Activated T-cell treated with anti-CD3 and anti-CD28 coated beads for 24 hours (primary cell): ENCODE measurements around the gene SIRT5.

ENCODE experiments used
- DNase-seq: peaks from one replicate; pipeline ENCODE4 v3.0.0-alpha.2; 2020; ENCODE audit warnings: low read depth

The SIRT5 gene

DNA sequence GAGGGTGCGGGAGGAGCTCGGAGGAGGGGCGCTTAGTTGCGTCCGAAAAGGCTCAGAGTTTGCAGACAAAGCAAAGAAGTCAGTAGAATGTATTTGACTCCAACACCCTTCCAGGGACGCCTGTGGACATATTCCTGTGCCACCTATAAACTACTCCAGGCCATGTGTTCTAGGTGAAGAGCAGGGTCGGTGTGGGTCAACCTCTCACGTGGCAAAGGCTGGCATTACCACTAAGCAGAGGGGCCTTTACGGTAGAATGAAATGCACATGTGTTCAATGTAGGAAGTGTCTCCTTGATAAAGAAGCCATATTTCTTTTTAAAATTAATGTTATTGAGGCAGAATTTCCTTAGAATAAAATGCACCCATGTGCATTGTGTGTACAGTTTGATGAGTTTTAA, 15.4 kb downstream of the SIRT5 start:
- DNase-seq, result no peak

GRCh38 chr6:13590574-13591153, 16.3 kb downstream of the SIRT5 start:
- no peak for DNase-seq

DNA sequence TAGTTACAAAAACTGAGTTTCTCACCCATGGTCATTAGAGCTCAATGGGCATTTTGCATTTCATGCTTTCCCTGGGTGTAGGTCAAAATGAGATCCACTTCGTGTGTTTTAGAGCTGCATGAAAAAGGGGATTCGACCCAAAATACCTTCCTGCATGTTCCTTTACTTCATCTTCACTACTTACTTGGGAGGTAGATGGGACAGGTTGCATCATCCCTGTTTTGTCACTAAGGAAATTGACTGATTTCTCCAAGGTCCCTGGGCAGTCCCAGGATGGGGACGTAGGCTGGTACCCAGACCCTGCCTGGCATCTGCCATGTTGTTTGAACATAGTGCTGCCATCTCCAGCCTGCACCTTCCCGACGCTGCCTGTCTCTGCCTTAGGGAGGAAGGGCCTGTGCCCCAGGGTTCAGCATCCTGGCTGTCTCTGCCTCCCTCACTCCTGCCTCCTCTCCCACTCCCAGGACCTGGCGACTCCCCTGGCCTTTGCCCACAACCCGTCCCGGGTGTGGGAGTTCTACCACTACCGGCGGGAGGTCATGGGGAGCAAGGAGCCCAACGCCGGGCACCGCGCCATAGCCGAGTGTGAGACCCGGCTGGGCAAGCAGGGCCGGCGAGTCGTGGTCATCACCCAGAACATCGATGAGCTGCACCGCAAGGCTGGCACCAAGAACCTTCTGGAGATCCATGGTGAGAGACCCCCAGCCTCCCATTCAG, 17.0 kb downstream of the SIRT5 start:
- DNase-seq, result no peak

DNA sequence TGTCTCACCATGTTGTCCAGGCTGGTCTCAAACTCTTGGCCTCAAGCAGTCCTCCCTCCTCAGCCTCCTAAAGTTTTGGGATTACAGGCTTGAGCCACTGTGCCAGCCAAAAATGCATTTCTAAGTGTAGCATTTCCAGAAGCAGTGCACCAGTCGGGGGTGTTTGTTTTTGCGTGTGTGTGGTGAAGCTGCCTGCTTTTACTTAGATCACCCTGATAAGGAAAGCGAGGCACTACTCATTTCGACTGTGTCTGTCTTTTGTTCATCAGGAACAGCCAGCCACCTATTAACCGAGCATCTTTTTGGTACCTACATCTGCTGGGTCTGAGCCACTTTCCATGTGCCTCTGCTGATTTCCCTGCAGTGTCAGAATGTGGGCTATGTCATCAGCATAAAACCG, 18.7 kb downstream of the SIRT5 start:
- no peak for DNase-seq

DNA sequence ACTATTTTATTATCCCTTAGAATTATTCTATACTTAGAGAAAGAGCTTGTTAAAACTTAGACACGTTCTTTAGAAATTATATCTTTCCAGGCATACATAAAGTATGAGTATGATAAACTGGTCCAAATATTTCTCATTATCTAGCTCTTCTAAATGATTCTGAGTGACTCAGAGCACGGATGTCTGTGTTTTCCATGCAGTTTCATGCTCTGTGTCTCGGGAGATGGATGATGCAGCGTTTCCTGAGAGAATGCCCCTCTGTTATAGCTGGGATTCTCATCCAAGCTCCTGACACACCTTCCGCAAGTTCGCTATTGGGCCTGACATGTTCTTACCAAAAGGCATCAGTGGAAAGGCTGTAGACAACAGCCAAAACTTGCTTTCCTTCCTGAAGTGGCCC, 19.3 kb downstream of the SIRT5 start:
- no peak for DNase-seq

GRCh38 chr6:13597073-13597472, 22.7 kb downstream of the SIRT5 start:
- DNase-seq, result no peak

DNA sequence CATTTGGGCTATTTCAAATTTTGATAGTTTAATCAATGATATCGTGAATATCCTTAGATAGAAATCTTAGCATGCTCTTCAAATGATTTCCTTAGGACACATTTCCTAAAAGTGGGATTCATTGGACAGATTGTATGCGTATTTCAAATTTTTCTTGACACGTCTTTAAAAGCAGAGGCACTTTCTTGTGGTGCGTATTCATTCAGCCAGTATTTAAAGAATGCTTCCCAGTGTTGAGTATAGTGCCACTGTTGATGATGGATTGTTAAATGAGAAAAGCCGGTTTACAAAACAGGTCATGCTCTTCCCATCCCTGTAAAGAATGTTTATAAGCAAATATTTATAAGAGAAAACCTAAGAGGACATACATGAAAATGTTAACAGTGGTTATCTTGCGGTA, 25.6 kb downstream of the SIRT5 start:
- no peak for DNase-seq

DNA sequence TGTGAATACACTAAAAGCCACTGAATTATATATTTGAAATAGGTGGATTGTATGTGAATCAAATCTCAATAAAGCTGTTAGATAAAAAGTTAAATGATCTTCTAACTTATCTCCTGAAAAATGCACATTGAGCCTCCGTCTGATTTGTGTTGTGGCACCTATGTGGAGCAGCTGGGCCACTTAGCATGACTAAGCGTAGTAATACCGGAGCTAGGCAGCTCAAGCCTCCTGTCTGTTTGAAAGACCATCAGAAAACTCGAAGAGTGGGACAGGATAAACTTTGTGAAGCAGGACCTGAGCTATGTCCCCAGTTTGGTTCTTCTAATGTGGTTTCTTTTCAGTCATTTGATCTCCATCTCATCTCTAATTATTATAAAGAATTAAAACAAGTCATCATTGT, 29.7 kb downstream of the SIRT5 start:
- no peak for DNase-seq

GRCh38 chr6:13604546-13605416, 30.4 kb downstream of the SIRT5 start:
- DNase-seq, result no peak

DNA sequence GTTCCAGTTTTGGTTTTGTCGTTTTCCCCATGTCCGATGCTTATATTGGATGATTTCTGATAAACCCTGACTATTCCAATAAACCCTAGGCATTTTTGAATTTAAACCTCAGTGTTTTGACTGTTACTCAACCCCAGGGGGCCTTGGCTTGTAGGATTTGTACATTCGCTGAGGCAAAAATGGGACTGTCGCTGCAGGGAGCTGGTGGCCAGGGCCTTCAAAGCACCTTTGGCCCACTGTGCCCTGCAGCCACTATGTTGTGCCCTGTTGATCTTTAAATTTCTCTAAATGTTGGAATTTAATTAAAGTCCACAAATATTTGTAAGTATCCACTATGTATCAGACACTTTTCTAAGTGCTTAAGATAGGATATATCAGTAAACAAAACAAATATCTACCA, 31.2 kb downstream of the SIRT5 start:
- DNase-seq, result no peak

- DNase-seq, result no peak
Measured at GRCh38 chr6:13611715-13612114, 37.3 kb downstream of the SIRT5 start.

GRCh38 chr6:13613029-13613594, 38.7 kb downstream of the SIRT5 start:
- no peak for DNase-seq

GRCh38 chr6:13614126-13614925, 39.9 kb downstream of the SIRT5 start:
- DNase-seq, result no peak

DNA sequence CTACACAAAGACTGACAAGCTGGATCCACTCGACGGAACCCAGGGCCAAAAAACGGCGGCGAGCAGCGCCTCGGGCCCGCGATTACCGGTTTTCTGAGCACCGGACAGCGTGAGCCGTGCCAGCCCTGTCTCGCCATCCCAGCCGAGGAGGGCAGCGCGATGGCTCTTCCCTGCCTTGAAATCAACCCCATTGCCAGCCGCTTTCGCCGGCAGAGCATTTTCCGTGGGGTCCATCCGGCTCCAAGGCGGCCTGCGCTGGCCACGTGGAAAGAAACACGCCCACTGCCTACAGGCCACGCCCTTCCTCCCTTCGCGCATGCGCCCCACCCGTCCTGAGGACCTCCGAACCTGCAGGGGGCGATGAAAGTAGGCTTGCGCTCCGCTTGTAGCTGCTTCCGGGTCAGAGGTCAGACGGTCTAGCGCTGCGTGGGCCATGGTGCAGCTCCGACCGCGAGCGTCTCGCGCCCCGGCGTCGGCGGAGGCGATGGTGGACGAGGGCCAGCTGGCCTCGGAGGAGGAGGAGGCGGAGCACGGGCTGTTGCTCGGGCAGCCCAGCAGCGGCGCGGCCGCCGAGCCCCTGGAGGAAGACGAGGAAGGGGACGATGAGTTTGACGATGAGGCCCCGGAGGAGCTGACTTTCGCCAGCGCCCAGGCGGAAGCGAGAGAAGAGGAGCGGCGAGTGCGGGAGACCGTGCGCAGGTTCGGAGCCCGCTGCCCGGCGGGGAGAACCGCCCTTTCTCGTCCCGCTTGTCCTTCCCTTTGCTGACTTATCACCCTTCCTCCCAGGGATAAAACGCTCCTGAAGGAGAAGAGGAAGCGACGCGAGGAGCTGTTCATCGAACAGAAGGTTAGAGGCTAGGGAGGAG, 40.8 kb downstream of the SIRT5 start, which contains the start of gene NOL7:
NOL7 (plus strand) TSS at position 410 of the 866 bp plus-strand sequence; CDS start at position 434, 24 bp downstream.
- DNase-seq, result peak; percentile 98

DNA sequence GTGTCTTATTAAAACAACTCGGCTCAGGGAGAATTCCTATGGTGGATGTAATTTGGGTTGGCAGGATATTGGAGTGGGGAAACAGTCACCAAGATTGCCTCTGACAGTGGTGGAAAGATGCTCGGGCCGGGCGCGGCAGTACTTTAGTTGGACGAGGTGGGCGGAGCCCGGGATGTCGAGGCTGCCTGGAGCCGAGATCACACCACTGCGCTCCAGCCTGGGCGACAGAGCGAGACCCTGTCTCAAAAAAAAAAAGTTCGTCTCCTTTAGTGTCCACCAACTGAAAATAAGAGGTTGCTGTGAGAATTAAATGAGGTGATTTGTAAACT, 41.4 kb downstream of the SIRT5 start:
- peak; percentile 22 for DNase-seq

DNA sequence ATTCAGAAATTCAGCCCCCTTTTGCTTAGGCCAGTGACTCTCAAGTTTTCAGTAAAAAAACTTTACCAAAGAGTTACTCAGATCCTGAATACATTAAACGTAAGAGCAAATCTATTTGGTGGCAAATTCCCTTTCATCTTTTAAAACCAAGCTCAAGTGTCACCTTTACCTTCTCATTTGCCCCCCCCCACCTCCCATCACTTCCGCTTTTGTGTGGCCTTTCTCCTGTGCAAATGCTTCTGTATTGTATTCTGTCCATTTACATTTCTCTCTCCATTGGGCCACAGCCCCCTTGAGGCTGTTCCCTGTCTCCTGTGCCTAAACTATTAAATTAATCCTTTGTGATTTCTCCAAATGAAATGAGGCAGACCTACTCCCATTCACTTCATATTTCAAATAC, 42.7 kb downstream of the SIRT5 start:
- DNase-seq, result no peak

DNA sequence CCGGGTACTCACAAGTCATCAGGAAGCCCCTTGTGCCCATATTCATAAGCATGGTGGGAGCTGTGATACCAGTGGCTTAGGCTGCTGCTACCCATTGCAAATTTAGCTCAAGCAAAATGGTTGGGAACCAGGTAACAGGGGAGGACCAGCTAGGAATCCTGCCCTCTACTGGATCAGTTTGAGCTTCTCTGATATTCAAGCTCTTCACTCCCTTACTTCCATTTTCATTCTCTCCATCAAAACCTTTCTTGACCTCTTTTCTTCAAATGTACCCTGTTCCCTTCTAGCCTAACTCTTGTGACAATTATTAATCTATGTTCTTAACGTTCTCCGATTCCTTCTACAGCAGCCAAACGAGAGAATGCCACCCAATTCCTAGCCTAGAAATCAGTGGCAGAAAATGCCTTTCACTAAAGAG, 50.5 kb downstream of the SIRT5 start:
- peak; percentile 7 for DNase-seq

GRCh38 chr6:13629459-13630116, 55.2 kb downstream of the SIRT5 start:
- no peak for DNase-seq

DNA sequence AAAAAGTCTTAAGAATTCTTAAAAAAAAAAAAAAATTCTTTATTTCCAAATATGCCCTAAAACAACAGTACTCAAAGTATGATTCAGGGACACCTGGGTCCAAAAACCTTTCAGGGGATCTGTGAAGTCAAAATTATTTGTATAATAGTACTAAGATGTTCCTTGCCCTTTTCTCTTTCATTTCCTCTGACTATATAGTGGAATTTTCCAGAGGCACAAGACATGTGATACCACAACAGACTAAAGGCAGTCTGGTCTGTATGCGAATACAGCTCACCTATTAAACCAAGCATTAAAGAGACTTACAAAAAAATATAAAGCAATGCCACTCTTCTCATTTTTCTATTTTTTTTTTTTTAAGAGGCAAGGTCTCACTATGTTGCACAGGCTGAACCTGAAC, 56.1 kb downstream of the SIRT5 start:
- no peak for DNase-seq

DNA sequence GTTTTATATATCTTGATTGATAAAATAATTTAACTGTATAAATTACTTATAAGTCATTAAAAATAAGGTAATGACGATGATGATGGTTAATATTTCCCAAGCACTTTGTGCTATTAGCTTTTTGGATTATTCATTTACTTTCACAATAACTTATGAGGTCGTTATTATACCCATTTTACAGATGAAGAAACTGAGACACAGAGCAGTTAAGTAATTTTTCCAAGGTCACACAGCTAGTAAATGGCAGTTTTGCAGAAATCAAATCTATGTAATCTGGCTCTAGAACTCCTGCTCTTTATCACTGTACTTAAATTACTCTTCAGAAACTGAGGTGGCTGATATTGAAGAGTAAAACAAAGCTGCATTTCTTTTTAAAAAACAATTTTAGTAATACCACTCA, 58.9 kb downstream of the SIRT5 start:
- DNase-seq, result no peak
